SK-N-SH treated with all-trans-retinoic acid at 6 μM for 48 hours (cell line): ENCODE measurements around the gene GALNT4.

Experiments
- ATAC-seq: fragments of 200-7000 bp; cut with Tn5 transposase; 3 replicates; pipeline ENCODE4 v1.9.1; 2020; ENCODE audit warnings: mild to moderate bottlenecking, moderate library complexity
- ARNTL ChIP-seq: fragments of 450-650 bp; formaldehyde crosslinking; IDR thresholded peaks from 2 replicates; pipeline ENCODE4 v1.5.0; 2020; ENCODE audit warnings: low read depth, mild to moderate bottlenecking, moderate library complexity, borderline replicate concordance
- BACH2 ChIP-seq: fragments of 250-450 bp; sonication (Bioruptor Pico); IDR thresholded peaks from 2 replicates; pipeline ENCODE4 v1.9.0; 2021; ENCODE audit warnings: mild to moderate bottlenecking, borderline replicate concordance
- CREB5 ChIP-seq: fragments of 250-450 bp; sonication (Bioruptor Pico); IDR thresholded peaks from 2 replicates; pipeline ENCODE4 v1.5.1; 2020; ENCODE audit warnings: low read depth, mild to moderate bottlenecking, moderate library complexity
- CSDC2 ChIP-seq: fragments of 250-450 bp; sonication (Bioruptor Pico); IDR thresholded peaks from 2 replicates; pipeline ENCODE4 v1.5.0; 2020; ENCODE audit warnings: mild to moderate bottlenecking, moderate library complexity
- CSRNP3 ChIP-seq: fragments of 250-450 bp; sonication (Bioruptor Pico); IDR thresholded peaks from 2 replicates; pipeline ENCODE4 v1.5.1; 2021; ENCODE audit warnings: mild to moderate bottlenecking, moderate library complexity
- ESRRG ChIP-seq: fragments of 250-450 bp; sonication (Bioruptor Pico); IDR thresholded peaks from 2 replicates; pipeline ENCODE4 v1.6.1; 2021; ENCODE audit warnings: mild to moderate bottlenecking
- ISL1 ChIP-seq: fragments of 250-450 bp; sonication (Bioruptor Pico); IDR thresholded peaks from 2 replicates; pipeline ENCODE4 v2.1.2; 2022; ENCODE audit warnings: mild to moderate bottlenecking, moderate library complexity
- OSR1 ChIP-seq: fragments of 250-450 bp; sonication (Bioruptor Pico); IDR thresholded peaks from 2 replicates; pipeline ENCODE4 v1.8.0; 2022; ENCODE audit warnings: moderate library complexity, mild to moderate bottlenecking, inconsistent platforms
- POU6F1 ChIP-seq: fragments of 250-450 bp; sonication (Bioruptor Pico); IDR thresholded peaks from 2 replicates; pipeline ENCODE4 v1.8.0; 2021; ENCODE audit warnings: low read depth, mild to moderate bottlenecking, moderate library complexity, borderline replicate concordance
- PPARA ChIP-seq: fragments of 250-450 bp; sonication (Bioruptor Pico); IDR thresholded peaks from 2 replicates; pipeline ENCODE4 v1.5.0; 2020; ENCODE audit warnings: mild to moderate bottlenecking, borderline replicate concordance
- RARB ChIP-seq: fragments of 250-450 bp; sonication (Bioruptor Pico); IDR thresholded peaks from 2 replicates; pipeline ENCODE4 v1.8.0; 2021; ENCODE audit warnings: mild to moderate bottlenecking, moderate library complexity
- SNAI2 ChIP-seq: fragments of 250-450 bp; sonication (Bioruptor Pico); IDR thresholded peaks from 2 replicates; pipeline ENCODE4 v1.5.0; 2020; ENCODE audit warnings: mild to moderate bottlenecking, moderate library complexity
- TCF4 ChIP-seq: fragments of 250-450 bp; sonication (Bioruptor Pico); IDR thresholded peaks from 2 replicates; pipeline ENCODE4 v1.8.0; 2021; ENCODE audit warnings: mild to moderate bottlenecking, moderate library complexity, borderline replicate concordance
- TOX ChIP-seq: fragments of 250-450 bp; sonication (Bioruptor Pico); IDR thresholded peaks from 2 replicates; pipeline ENCODE4 v1.8.0; 2021; ENCODE audit warnings: mild to moderate bottlenecking, moderate library complexity, borderline replicate concordance
- TSHZ2 ChIP-seq: fragments of 250-450 bp; sonication (Bioruptor Pico); IDR thresholded peaks from 2 replicates; pipeline ENCODE4 v1.5.0; 2020; ENCODE audit warnings: mild to moderate bottlenecking, moderate library complexity
- ZC3H10 ChIP-seq: fragments of 250-450 bp; sonication (Bioruptor Pico); IDR thresholded peaks from 2 replicates; pipeline ENCODE4 v1.5.1; 2021; ENCODE audit warnings: mild to moderate bottlenecking, moderate library complexity
- ZFP3 ChIP-seq: fragments of 250-450 bp; sonication (Bioruptor Pico); IDR thresholded peaks from 2 replicates; pipeline ENCODE4 v1.5.0; 2020; ENCODE audit warnings: mild to moderate bottlenecking, moderate library complexity
- ZFP30 ChIP-seq: fragments of 450-650 bp; formaldehyde crosslinking; IDR thresholded peaks from 2 replicates; pipeline ENCODE4 v1.5.0; 2022; ENCODE audit warnings: mild to moderate bottlenecking, moderate library complexity
- ZNF565 ChIP-seq: fragments of 450-650 bp; formaldehyde crosslinking; conservative IDR thresholded peaks from 2 replicates; pipeline ENCODE4 v1.5.0; 2020; ENCODE audit warnings: low read depth, mild to moderate bottlenecking, moderate library complexity
- ZNF8 ChIP-seq: fragments of 450-650 bp; formaldehyde crosslinking; IDR thresholded peaks from 2 replicates; pipeline ENCODE4 v1.5.0; 2020; ENCODE audit warnings: mild to moderate bottlenecking, moderate library complexity

Gene GALNT4

GRCh38 chr12:89568484-89568883 lies 43.9 kb upstream of the GALNT4 start:
- no peak for ATAC-seq
- no peak for TF ChIP-seq ESRRG (CRISPR knock-in tag)
- no peak for TF ChIP-seq ZFP3 (CRISPR knock-in tag)
- TF ChIP-seq PPARA (CRISPR knock-in tag): no peak
- no peak for TF ChIP-seq ZC3H10 (CRISPR knock-in tag)
- TF ChIP-seq CREB5 (CRISPR knock-in tag): no peak
- no peak for TF ChIP-seq CSDC2
- no peak for TF ChIP-seq ISL1 (CRISPR knock-in tag)
- TF ChIP-seq TOX: no peak
- no peak for TF ChIP-seq OSR1
- TF ChIP-seq POU6F1 (CRISPR knock-in tag): no peak
- TF ChIP-seq CSRNP3: no peak
- TF ChIP-seq RARB (CRISPR knock-in tag): no peak
- no peak for TF ChIP-seq SNAI2
- no peak for TF ChIP-seq TSHZ2 (CRISPR knock-in tag)

GRCh38 chr12:89567691-89568239 lies 43.2 kb upstream of the GALNT4 start:
- no peak for TF ChIP-seq RARB (CRISPR knock-in tag)
- TF ChIP-seq CSRNP3: no peak
- TF ChIP-seq ZFP30 (CRISPR knock-in tag): no peak
- TF ChIP-seq ZNF565 (CRISPR knock-in tag): no peak
- TF ChIP-seq SNAI2: no peak
- TF ChIP-seq PPARA (CRISPR knock-in tag): no peak
- TF ChIP-seq ARNTL (CRISPR knock-in tag): no peak
- no peak for TF ChIP-seq TCF4 (CRISPR knock-in tag)
- no peak for ATAC-seq

GRCh38 chr12:89566615-89567014 lies 42.0 kb upstream of the GALNT4 start:
- no peak for ATAC-seq
- TF ChIP-seq ARNTL (CRISPR knock-in tag): no peak
- TF ChIP-seq BACH2 (CRISPR knock-in tag): no peak
- TF ChIP-seq ZFP3 (CRISPR knock-in tag): no peak
- TF ChIP-seq SNAI2: no peak
- TF ChIP-seq ISL1 (CRISPR knock-in tag): peak; percentile 63
- no peak for TF ChIP-seq ZNF8 (CRISPR knock-in tag)
- TF ChIP-seq TOX: no peak
- TF ChIP-seq PPARA (CRISPR knock-in tag): no peak
- TF ChIP-seq, all 23 proteins: peak for 1

GRCh38 chr12:89565002-89565401 lies 40.4 kb upstream of the GALNT4 start:
- no peak for ATAC-seq
- no peak for TF ChIP-seq CSDC2
- no peak for TF ChIP-seq PPARA (CRISPR knock-in tag)
- no peak for TF ChIP-seq BACH2 (CRISPR knock-in tag)
- TF ChIP-seq TSHZ2 (CRISPR knock-in tag): no peak
- no peak for TF ChIP-seq CSRNP3
- no peak for TF ChIP-seq ZC3H10 (CRISPR knock-in tag)
- no peak for TF ChIP-seq POU6F1 (CRISPR knock-in tag)
